Panc1 (cell line): ENCODE data around the gene MACROD2.

Experiments
- CTCF ChIP-seq: fragments of 450-650 bp; IDR thresholded peaks from 2 replicates; pipeline ENCODE4 v1.5.1; 2017; ENCODE audit warnings: mild to moderate bottlenecking
- POLR2AphosphoS5 ChIP-seq: IDR thresholded peaks from 2 replicates; pipeline ENCODE4 v1.6.1; 2012; ENCODE audit warnings: mild to moderate bottlenecking, low read depth, low read length, moderate library complexity
- REST ChIP-seq, 2 experiments: IDR thresholded peaks; 2 replicates each; pipeline ENCODE4 v1.6.1; 2011 to 2012; ENCODE audit warnings: low read depth in 2 of 2, control low read depth in 1 of 2, low read length in 1 of 2, mild to moderate bottlenecking in 1 of 2, moderate library complexity in 1 of 2; ENCODE audit not compliant: insufficient read depth in 1 of 2
- TCF7L2 ChIP-seq: IDR thresholded peaks from 2 replicates; pipeline ENCODE4 v1.6.1; 2011; ENCODE audit warnings: mild to moderate bottlenecking, low read depth, low read length, inconsistent platforms

- no peak for TF ChIP-seq CTCF
- no peak for TF ChIP-seq TCF7L2
- TF ChIP-seq REST (IDR thresholded peaks at IDR 0.05; ENCODE audit: insufficient read depth in 1 of 2, low read depth in 2 of 2, low read length in 1 of 2), result no peak
- TF ChIP-seq POLR2AphosphoS5, result no peak
Measured at GRCh38 chr20:14778096-14778495, 782.8 kb downstream of the MACROD2 start.
